Measurements from ENCODE around the gene RNASE12. TPM values are rescaled to one million over a fixed set of nuclear protein-coding genes. Genes with fewer than 3 reads are reported as not detected.

RNASE12 gene
- total and polyA plus RNA-seq, 2 experiments from 2014 or later: not detected

GRCh38 chr14:20613094-20614037 is 22.2 kb upstream of the RNASE12 start:
- Histone ChIP-seq H3K4me3 (peak overlapping the region; percentile 85), H3K27ac (peak overlapping the region; percentile 79), H3K9ac (peak overlapping the region; percentile 81), H3K4me1 (ENCODE audit: insufficient read depth) (peaks cover 8% of the 10 kb centered on the region; the same call in 1 of the 2 replicates), H3K9me3 (ENCODE audit: low read depth) (no peaks in the 10 kb centered on the region), H3K27me3 (replicated peaks; ENCODE audit: insufficient read depth) (no peaks in the 10 kb centered on the region), H3K79me2 (ENCODE audit: insufficient read depth) (no peaks in the 10 kb centered on the region), H3K9me2 (ENCODE audit: insufficient read depth) (no peaks in the 10 kb centered on the region), H4K20me1 (ENCODE audit: insufficient read depth) (peaks cover 3% of the 10 kb centered on the region; the same call in 1 of the 2 replicates), H3F3A (ENCODE audit: insufficient read depth) (peaks cover 50% of the 10 kb centered on the region), H3K4me2 (ENCODE audit: unreplicated experiment) (peak overlapping the region; percentile 84), H3K36me3 (ENCODE audit: low read depth) (no peaks in the 10 kb centered on the region), H2AFZ (peak overlapping the region; percentile 95)
- WGBS, 2 experiments (ENCODE audit: low coverage in 1 of 2, low lambda C conversion rate in 2 of 2, missing lambda C conversion rate in 2 of 2): 0 to 1% methylated on average over 34 of the region's 34 CpGs
- peak; percentile 99 for DNase-seq
- in situ Hi-C loops (cut with MboI): loop anchor here (5.0 kb wide), 1 partner anchor 196 kb away; no protein-coding TSS in a partner anchor
- no peak for TF ChIP-seq EZH2 (IDR thresholded peaks at IDR 0.05; ENCODE audit: insufficient read depth, poor library complexity, severe bottlenecking)
- no peak for TF ChIP-seq EZH2phosphoT487 (IDR thresholded peaks at IDR 0.05; ENCODE audit: insufficient read depth, low read depth)

DNA sequence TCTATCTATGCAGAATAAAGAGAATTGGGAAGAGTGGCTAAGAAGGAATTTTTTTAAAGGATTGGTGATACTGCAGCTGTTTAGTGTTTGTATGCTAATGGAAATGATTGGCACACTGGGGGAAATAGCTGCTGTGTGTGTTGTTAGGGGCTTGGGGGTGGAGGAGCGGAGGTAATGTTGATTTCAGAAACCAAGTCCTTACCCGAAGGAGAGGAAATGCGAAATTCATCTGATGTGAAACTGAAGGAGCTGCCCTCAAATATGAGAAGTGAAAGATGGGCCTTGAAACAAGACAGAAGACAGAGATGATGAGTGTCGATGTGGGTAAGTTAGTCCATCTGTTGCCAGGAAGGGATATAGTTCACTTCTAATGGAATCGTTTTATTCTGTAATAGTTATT is 21.2 kb upstream of the RNASE12 start:
- H3K9ac ChIP-seq: no peak overlapping the region
- no peaks in the 10 kb centered on the region for H3K27me3 ChIP-seq (replicated peaks; ENCODE audit: insufficient read depth)
- H3F3A ChIP-seq (ENCODE audit: insufficient read depth): peaks cover 50% of the 10 kb centered on the region
- TF ChIP-seq EZH2 (IDR thresholded peaks at IDR 0.05; ENCODE audit: insufficient read depth, poor library complexity, severe bottlenecking) (no peak), EZH2phosphoT487 (IDR thresholded peaks at IDR 0.05; ENCODE audit: insufficient read depth, low read depth) (no peak)
- WGBS, 2 experiments (ENCODE audit: low coverage in 1 of 2, low lambda C conversion rate in 2 of 2, missing lambda C conversion rate in 2 of 2): 31% methylated on average over 5 of the region's 5 CpGs
- in situ Hi-C loops (cut with MboI): loop anchor here (5.0 kb wide), 1 partner anchor 195 kb away; no protein-coding TSS in a partner anchor
- peak overlapping the region; percentile 85; the same call in 1 of the 2 replicates for H3K4me3 ChIP-seq
- no peaks in the 10 kb centered on the region for H3K79me2 ChIP-seq (ENCODE audit: insufficient read depth)
- no peaks in the 10 kb centered on the region for H3K9me3 ChIP-seq (ENCODE audit: low read depth)
- no peaks in the 10 kb centered on the region for H3K9me2 ChIP-seq (ENCODE audit: insufficient read depth)
- no peak overlapping the region for H2AFZ ChIP-seq
- DNase-seq: no peak
- H3K27ac ChIP-seq: peak overlapping the region; percentile 79
- peaks cover 3% of the 10 kb centered on the region; the same call in 1 of the 2 replicates for H4K20me1 ChIP-seq (ENCODE audit: insufficient read depth)
- no peaks in the 10 kb centered on the region for H3K36me3 ChIP-seq (ENCODE audit: low read depth)
- peak overlapping the region; percentile 28 for H3K4me2 ChIP-seq (ENCODE audit: unreplicated experiment)
- peaks cover 8% of the 10 kb centered on the region; the same call in 1 of the 2 replicates for H3K4me1 ChIP-seq (ENCODE audit: insufficient read depth)

DNA sequence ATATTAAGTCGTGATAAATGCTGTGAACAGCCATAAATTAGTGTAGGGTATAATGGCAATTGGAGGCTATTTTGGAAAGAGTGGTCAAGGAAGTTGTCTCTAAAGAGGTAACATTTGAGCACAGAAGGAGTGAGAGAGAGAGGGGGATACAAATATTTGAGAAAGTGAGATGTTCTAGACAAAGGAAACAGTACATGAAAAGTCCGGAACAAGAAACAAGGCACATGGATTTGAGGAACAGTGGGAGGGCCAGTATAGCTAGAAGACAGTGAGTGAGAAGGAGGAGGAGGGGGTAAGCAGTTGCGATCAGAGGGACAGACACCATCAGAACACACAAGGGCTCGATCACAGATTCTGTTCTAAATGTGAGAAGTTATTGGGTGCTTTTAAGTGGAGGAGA is 20.1 kb upstream of the RNASE12 start:
- TF ChIP-seq EZH2 (IDR thresholded peaks at IDR 0.05; ENCODE audit: insufficient read depth, poor library complexity, severe bottlenecking): no peak
- TF ChIP-seq EZH2phosphoT487 (IDR thresholded peaks at IDR 0.05; ENCODE audit: insufficient read depth, low read depth): no peak
- Histone ChIP-seq H3K9me2 (ENCODE audit: insufficient read depth) (no peaks in the 10 kb centered on the region), H3K27me3 (replicated peaks; ENCODE audit: insufficient read depth) (no peaks in the 10 kb centered on the region)

DNA sequence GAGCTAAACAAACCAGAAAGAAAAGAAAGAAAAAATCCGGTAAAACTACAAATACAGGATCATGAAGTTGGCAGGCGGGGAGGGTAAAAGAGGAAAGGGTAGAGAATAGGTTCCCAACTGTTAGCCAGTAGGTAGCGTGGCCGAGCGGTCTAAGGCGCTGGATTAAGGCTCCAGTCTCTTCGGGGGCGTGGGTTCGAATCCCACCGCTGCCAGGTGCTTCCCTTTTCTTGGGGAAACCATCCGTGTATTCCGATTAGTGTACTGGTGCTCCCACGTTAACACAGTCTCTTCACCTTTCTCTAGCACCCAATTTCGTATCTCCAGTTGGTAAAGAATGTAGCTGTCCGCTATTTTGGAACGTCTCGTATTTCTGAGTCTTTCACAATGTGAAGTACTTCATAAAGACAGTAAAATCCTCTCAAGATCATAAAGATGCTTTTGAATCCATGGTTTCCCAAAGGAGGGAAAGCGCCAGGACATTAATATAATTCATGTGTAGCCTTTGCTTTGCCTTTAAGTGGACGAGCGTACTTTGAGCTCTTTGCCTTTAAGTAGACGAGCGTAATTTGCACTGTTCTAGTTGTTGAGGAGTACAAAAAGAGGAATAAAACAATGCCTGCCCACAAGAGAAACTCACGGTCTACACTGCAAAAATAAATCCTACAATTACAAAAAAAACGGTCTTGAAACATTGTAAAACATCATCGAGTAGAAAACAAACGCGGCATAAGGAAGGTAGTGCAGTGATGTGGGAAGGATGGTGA is 19.0 kb upstream of the RNASE12 start:
- H3K36me3 ChIP-seq (ENCODE audit: low read depth): no peaks in the 10 kb centered on the region
- no peaks in the 10 kb centered on the region for H3K9me3 ChIP-seq (ENCODE audit: low read depth)
- peak overlapping the region; percentile 88 for H3K4me2 ChIP-seq (ENCODE audit: unreplicated experiment)
- no peaks in the 10 kb centered on the region for H3K9me2 ChIP-seq (ENCODE audit: insufficient read depth)
- peaks cover 3% of the 10 kb centered on the region; the same call in 1 of the 2 replicates for H4K20me1 ChIP-seq (ENCODE audit: insufficient read depth)
- in situ Hi-C loops (cut with MboI): loop anchor here (5.0 kb wide), 1 partner anchor 193 kb away; no protein-coding TSS in a partner anchor
- H3K27ac ChIP-seq: peak overlapping the region; percentile 22
- peaks cover 8% of the 10 kb centered on the region; the same call in 1 of the 2 replicates for H3K4me1 ChIP-seq (ENCODE audit: insufficient read depth)
- H3K4me3 ChIP-seq: peak overlapping the region; percentile 83
- no peaks in the 10 kb centered on the region for H3K27me3 ChIP-seq (replicated peaks; ENCODE audit: insufficient read depth)
- TF ChIP-seq EZH2phosphoT487 (IDR thresholded peaks at IDR 0.05; ENCODE audit: insufficient read depth, low read depth): no peak
- no peak for TF ChIP-seq EZH2 (IDR thresholded peaks at IDR 0.05; ENCODE audit: insufficient read depth, poor library complexity, severe bottlenecking)
- 3 to 4% methylated on average over 27 of the region's 27 CpGs for WGBS, 2 experiments (ENCODE audit: low coverage in 1 of 2, low lambda C conversion rate in 2 of 2, missing lambda C conversion rate in 2 of 2)
- no peaks in the 10 kb centered on the region for H3K79me2 ChIP-seq (ENCODE audit: insufficient read depth)
- peak; percentile 78 for DNase-seq
- peak overlapping the region; percentile 66 for H3K9ac ChIP-seq
- peaks cover 45% of the 10 kb centered on the region for H3F3A ChIP-seq (ENCODE audit: insufficient read depth)
- peak overlapping the region; percentile 84 for H2AFZ ChIP-seq

More for the DNA sequence above, 20.1 kb upstream of the RNASE12 start:
- H3K27ac ChIP-seq: no peak overlapping the region
- in situ Hi-C loops (cut with MboI): loop anchor here (5.0 kb wide), 1 partner anchor 194 kb away; no protein-coding TSS in a partner anchor
- no peak overlapping the region for H3K4me2 ChIP-seq (ENCODE audit: unreplicated experiment)
- no peaks in the 10 kb centered on the region for H3K9me3 ChIP-seq (ENCODE audit: low read depth)
- no peaks in the 10 kb centered on the region for H3K36me3 ChIP-seq (ENCODE audit: low read depth)
- H3K9ac ChIP-seq: no peak overlapping the region
- 25 to 27% methylated on average over 4 of the region's 4 CpGs for WGBS, 2 experiments (ENCODE audit: low coverage in 1 of 2, low lambda C conversion rate in 2 of 2, missing lambda C conversion rate in 2 of 2)
- no peak for DNase-seq
- H3K4me3 ChIP-seq: no peak overlapping the region
- H3K4me1 ChIP-seq (ENCODE audit: insufficient read depth): peaks cover 8% of the 10 kb centered on the region; the same call in 1 of the 2 replicates
- H4K20me1 ChIP-seq (ENCODE audit: insufficient read depth): peaks cover 3% of the 10 kb centered on the region; the same call in 1 of the 2 replicates
- no peaks in the 10 kb centered on the region for H3K79me2 ChIP-seq (ENCODE audit: insufficient read depth)
- H3F3A ChIP-seq (ENCODE audit: insufficient read depth): peaks cover 50% of the 10 kb centered on the region
- no peak overlapping the region for H2AFZ ChIP-seq

Measured in GM23248 (cell line).